Glomerular endothelial cell (primary cell): ENCODE measurements around the gene IQCK. TPM values are rescaled to one million over a fixed set of nuclear protein-coding genes. Genes with fewer than 3 reads are reported as not detected.

Experiments used
- DNase-seq: peaks from one replicate; pipeline ENCODE4 v3.0.0-alpha.2; 2011; ENCODE audit warnings: low read depth, low spot score; ENCODE audit errors: extremely low read depth
- total RNA-seq: library from RNA; depleted of rRNA; stranded (reverse); fragments of >200 nt; gene quantifications from 2 replicates; pipeline ENCODE4 v1.2.3, GENCODE V29; 2015

The IQCK gene
- total RNA-seq, 1 donor from 2014 or later = 52.3 TPM

DNA sequence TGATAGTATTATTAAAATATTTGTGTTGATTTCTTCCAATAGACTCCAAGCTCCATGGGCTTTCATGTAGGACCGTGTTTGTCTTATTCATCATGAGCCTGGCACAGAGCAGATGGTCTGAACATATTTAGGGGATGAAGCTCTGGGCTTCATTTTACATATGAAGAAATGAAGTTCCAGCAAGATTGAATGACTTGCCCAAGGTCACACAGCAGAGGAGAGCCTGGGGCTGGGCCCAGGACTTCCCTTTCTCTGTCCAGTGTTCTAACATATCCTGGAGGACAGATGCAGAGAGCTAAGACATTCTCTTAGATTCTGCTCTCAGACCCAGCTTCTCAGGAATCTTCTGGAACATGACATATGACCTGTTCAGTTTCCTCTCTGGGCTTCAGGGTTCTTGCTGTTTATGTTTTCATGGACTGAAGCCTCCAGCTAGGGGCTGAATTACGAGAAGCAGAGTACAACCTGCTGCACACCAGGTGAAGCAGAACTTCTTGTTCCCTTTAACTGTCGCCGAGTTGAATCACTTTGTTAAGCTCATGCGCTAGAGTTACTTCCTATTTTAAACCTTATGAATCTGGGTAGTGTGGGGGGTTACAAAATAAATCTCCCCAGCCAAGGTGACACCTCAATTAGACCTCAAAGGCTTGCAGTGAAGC lies 113.0 kb downstream of the IQCK start:
- DNase-seq = peak; percentile 60

- no peak for DNase-seq
These were observed 113.6 kb downstream of the IQCK start for GRCh38 chr16:19831678-19832077.

- no peak for DNase-seq
These were observed 115.1 kb downstream of the IQCK start for GRCh38 chr16:19833176-19833575.

DNA sequence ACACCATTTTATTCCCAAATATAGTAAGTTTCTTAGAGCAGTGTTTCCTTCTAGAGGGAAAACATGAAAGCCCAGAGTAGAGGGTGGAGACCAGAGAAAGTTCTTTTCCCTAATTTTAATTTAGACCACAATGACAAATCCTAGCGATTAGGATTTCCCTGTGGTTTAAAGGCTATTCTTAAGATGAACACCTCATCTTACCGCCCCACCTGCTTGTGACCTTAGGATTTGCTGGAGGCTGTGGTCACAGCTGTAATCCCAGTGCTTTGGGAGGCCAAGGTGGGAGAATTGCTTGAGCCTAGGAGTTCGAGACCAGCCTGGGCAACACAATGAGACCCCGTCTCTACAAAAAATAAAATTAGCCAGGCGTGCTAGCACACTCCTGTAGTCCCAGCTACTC lies 115.5 kb downstream of the IQCK start:
- no peak for DNase-seq

- DNase-seq = no peak
These were observed 117.1 kb downstream of the IQCK start for GRCh38 chr16:19835196-19835595.

- DNase-seq = no peak
These were observed 117.9 kb downstream of the IQCK start for GRCh38 chr16:19835968-19836421.

DNA sequence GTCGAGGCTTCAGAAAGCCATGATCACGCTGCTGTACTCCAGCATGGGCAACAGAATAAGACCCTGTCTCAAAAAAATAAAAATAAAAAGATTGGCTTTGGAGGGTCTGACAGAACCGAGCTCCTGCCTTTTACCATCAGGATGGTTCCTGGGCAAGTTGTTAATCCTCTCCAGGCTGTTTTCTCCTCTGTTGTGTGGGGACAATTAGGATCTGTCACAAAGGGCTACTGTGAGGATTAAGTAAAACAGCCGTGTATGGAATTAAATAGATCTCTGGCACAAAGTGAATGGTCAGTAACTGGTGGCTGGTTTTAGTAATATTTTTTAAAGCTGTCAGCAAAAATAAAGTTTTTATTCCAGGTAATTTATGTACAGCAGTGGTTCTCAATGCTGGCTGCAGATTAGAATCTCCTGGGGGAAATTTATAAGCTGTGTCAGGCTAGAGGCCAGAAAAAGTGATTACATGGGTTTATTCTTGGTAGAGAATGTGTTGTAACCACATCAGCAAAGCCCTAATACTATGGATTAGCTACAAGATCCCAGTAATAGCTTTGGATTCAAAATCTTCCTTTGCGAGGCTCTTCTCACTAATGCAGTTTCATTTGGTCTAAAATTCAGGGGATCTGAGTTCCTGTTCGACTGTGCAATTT lies 119.4 kb downstream of the IQCK start:
- no peak for DNase-seq

- DNase-seq = no peak
These were observed 120.1 kb downstream of the IQCK start for GRCh38 chr16:19837984-19838707.

GRCh38 chr16:19840524-19841110 lies 122.5 kb downstream of the IQCK start:
- DNase-seq = no peak

GRCh38 chr16:19841184-19841583 lies 123.1 kb downstream of the IQCK start:
- no peak for DNase-seq

DNA sequence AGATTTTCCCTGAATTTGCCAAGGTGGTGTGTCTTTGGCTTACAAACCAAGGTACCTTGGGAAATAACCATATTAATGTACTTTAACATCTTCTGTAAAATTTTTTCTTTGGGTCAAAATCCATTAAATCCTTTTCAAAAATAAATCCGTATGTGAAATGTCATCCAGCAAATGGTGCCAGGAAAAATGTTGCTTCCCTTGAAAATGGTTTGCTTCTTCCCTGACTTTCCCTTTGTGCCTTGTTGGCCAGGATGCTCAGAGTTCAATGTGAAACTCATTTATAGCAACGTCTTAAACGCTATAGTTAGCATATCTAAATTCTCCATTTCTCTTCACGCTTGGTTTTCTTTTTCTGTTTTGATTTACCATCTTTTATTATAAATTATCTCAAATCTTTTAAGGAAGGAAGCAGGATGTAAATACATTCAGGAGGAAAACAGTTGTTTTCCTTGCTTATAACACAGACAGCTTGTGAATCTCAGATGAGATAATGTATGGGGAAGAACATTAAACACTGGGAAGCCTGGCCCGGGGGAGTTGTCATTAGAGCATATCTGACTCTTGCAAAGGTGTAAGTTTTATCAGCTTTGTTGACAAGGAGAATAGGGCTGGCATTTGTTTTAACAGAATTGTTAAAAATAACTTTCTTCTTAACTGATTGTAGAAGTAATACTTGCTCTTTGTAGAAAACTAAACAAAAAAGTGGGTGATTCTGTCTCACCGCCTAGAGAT lies 124.5 kb downstream of the IQCK start:
- no peak for DNase-seq

DNA sequence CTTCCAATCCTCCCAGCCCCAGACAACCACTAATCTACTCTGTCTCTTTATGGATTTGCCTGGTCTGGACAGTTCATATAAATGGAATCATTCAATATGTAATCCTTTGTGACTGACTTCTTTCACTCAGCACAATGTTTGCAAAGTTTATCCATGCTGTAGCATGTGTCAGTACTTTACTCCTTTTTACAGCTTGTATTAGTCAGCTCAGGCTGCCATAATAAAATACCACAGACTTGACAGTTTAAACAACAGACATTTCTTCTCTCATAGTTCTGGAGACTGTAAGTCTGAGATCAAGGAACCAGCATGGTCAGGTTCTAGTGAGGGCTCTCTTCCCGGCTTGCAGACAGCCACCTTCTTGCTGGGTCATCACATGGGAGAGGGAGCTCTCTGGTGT lies 125.3 kb downstream of the IQCK start:
- DNase-seq = no peak

- DNase-seq = no peak
These were observed 127.0 kb downstream of the IQCK start for GRCh38 chr16:19844945-19845641.

- DNase-seq = no peak
These were observed 128.4 kb downstream of the IQCK start for GRCh38 chr16:19846436-19846835.

GRCh38 chr16:19848756-19849155 lies 130.7 kb downstream of the IQCK start:
- no peak for DNase-seq

GRCh38 chr16:19850131-19850817 lies 132.2 kb downstream of the IQCK start:
- DNase-seq = no peak

DNA sequence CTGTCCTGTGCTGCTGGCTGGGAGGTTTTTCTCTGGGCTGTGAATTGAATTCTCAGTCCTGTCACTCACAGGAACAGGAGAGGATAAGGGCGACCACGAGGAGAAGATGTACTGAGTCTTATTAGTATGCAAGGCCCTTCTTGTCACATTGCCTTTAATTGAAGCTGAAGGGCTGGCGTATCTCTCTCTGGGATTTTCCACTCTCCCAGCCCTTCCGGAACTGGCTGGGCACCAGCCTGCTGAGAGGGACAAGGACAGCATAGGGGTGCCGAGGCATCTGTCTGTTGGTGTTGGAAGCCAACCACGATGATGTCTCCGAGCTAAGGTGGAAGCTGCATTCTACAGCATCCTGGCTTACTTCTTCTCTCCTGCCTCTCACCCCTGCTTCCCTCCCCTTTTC lies 133.4 kb downstream of the IQCK start:
- DNase-seq = no peak

DNA sequence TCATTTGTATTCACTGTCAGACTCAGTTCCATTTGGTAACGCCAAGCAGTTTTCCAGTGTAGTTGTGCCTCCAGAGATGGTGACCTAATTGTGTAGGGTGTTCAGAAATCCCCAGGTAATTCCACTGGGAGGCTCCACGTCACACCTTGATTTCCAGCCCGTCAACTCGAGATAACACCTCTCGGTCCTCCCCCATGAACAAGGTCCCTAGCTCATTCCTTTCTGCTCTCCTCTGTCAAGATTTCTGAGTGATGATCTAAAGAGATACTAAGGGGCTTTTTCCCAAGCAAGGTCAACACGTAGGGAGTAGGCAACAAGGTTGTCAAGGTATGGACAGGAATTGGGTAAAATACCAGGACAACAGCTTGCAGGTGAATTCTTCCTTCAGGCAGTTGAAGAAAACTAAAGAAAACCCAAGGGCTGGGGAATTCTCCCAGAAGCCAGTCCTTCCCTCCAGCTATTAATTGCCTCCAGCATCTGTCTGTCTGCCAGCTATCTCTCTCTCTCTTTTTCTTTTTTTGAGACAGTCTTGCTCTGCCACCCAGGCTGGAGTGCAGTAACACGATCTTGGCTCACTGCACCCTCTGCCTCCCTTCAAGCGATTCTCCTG lies 135.2 kb downstream of the IQCK start:
- no peak for DNase-seq
